IMR-90 (cell line): ENCODE data around the gene PROCA1. TPM values are rescaled to one million over a fixed set of nuclear protein-coding genes. Genes with fewer than 3 reads are reported as not detected.

Experiments
- ATAC-seq: fragments of 200-7000 bp; cut with Tn5 transposase; 2 replicates; pipeline ENCODE4 v1.9.1; 2020; ENCODE audit warnings: low read depth, mild to moderate bottlenecking, moderate library complexity
- BruUV-seq: library from RNA; stranded (reverse); fragments of 400-500 nt; replicated peaks from 2 replicates; lab custom pipeline; 2021; lab: Mats Ljungman, UMichigan
- CTCF ChIA-PET: fragments of 300-600 bp; formaldehyde crosslinking; extraction: SDS; loops from one replicate; lab custom pipeline; 2021; ENCODE audit warnings: antibody characterized with exemption; lab: Yijun Ruan, JAX
- POLR2A ChIA-PET: fragments of 300-600 bp; sonication (Branson Sonifier 250); formaldehyde crosslinking; loops from one replicate; lab custom pipeline; 2022; ENCODE audit warnings: antibody characterized with exemption; ENCODE audit not compliant: unreplicated experiment; lab: Charles Lee
- DNase-seq: peaks from one replicate; pipeline ENCODE4 v3.0.0; 2013
- H2AFZ ChIP-seq: replicated peaks from 2 replicates; pipeline ENCODE3; 2013; ENCODE audit warnings: low read length, mild to moderate bottlenecking; ENCODE audit not compliant: poor library complexity
- H2AK5ac ChIP-seq: 2 replicates; pipeline ENCODE4 v1.6.1; 2013; ENCODE audit warnings: low read depth, low read length, inconsistent platforms
- H2AK9ac ChIP-seq: replicated peaks from 2 replicates; pipeline ENCODE3; 2013; ENCODE audit warnings: mild to moderate bottlenecking, low read depth, low read length, moderate library complexity; ENCODE audit not compliant: poor library complexity
- H2BK120ac ChIP-seq: 2 replicates; pipeline ENCODE4 v1.6.1; 2013; ENCODE audit warnings: low read depth, low read length, inconsistent platforms
- H2BK15ac ChIP-seq: 3 replicates; pipeline ENCODE4 v1.6.1; 2013; ENCODE audit warnings: low read depth, low read length, inconsistent platforms
- H2BK20ac ChIP-seq: 2 replicates; pipeline ENCODE4 v1.6.1; 2013; ENCODE audit warnings: low read depth, mild to moderate bottlenecking, inconsistent platforms, low read length, moderate library complexity
- H2BK5ac ChIP-seq: 2 replicates; pipeline ENCODE4 v1.6.1; 2013; ENCODE audit warnings: mild to moderate bottlenecking, low read depth, low read length, inconsistent platforms; ENCODE audit not compliant: poor library complexity, severe bottlenecking
- H3K14ac ChIP-seq: replicated peaks from 2 replicates; pipeline ENCODE4 v1.6.1; 2013; ENCODE audit warnings: low read depth, low read length, inconsistent platforms
- H3K18ac ChIP-seq: 2 replicates; pipeline ENCODE4 v1.6.1; 2013; ENCODE audit warnings: low read depth, low read length, control low read depth
- H3K23ac ChIP-seq: 2 replicates; pipeline ENCODE4 v1.6.1; 2013; ENCODE audit warnings: low read depth, low read length, inconsistent platforms
- H3K27ac ChIP-seq: 2 replicates; pipeline ENCODE4 v1.5.1; 2013; ENCODE audit warnings: mild to moderate bottlenecking, control low read depth, low read length; ENCODE audit not compliant: insufficient read depth
- H3K27me3 ChIP-seq: 2 replicates; pipeline ENCODE4 v1.6.1; 2013; ENCODE audit warnings: low read length; ENCODE audit not compliant: control insufficient read depth, insufficient read depth
- H3K36me3 ChIP-seq: 2 replicates; pipeline ENCODE4 v1.6.1; 2013; ENCODE audit warnings: low read length, mixed read lengths; ENCODE audit not compliant: control insufficient read depth, insufficient read depth
- H3K4ac ChIP-seq: 2 replicates; pipeline ENCODE4 v1.6.1; 2013; ENCODE audit warnings: low read depth, low read length, inconsistent platforms
- H3K4me1 ChIP-seq: 2 replicates; pipeline ENCODE4 v1.6.1; 2013; ENCODE audit warnings: low read length, mixed read lengths; ENCODE audit not compliant: control insufficient read depth, insufficient read depth
- H3K4me2 ChIP-seq: 2 replicates; pipeline ENCODE4 v1.6.1; 2013; ENCODE audit warnings: low read depth, mild to moderate bottlenecking, control low read depth, low read length, moderate library complexity
- H3K4me3 ChIP-seq: 2 replicates; pipeline ENCODE4 v1.5.1; 2013; ENCODE audit warnings: low read depth, mild to moderate bottlenecking, control low read depth, low read length, moderate library complexity; ENCODE audit not compliant: insufficient read depth
- H3K56ac ChIP-seq: 2 replicates; pipeline ENCODE4 v1.6.1; 2013; ENCODE audit warnings: low read length, inconsistent platforms; ENCODE audit not compliant: insufficient read depth; ENCODE audit errors: extremely low read depth
- H3K79me1 ChIP-seq, 2 experiments: 2 replicates each; pipeline ENCODE4 v1.6.1; 2013; ENCODE audit warnings: low read length in 2 of 2, inconsistent platforms in 1 of 2, low read depth in 1 of 2
- H3K9ac ChIP-seq: 2 replicates; pipeline ENCODE4 v1.6.1; 2013; ENCODE audit warnings: low read depth, low read length, control low read depth
- H3K9me1 ChIP-seq: 2 replicates; pipeline ENCODE4 v1.6.1; 2013; ENCODE audit warnings: low read length, inconsistent platforms; ENCODE audit not compliant: insufficient read depth
- H3K9me3 ChIP-seq: 2 replicates; pipeline ENCODE4 v1.6.1; 2013; ENCODE audit warnings: low read length; ENCODE audit not compliant: control insufficient read depth, insufficient read depth
- H4K20me1 ChIP-seq: 2 replicates; pipeline ENCODE4 v1.6.1; 2013; ENCODE audit warnings: low read length, inconsistent platforms; ENCODE audit not compliant: insufficient read depth
- H4K5ac ChIP-seq: 2 replicates; pipeline ENCODE4 v1.6.1; 2013; ENCODE audit warnings: mild to moderate bottlenecking, low read depth, low read length, control low read depth
- H4K8ac ChIP-seq, 2 experiments: 2 replicates each; pipeline ENCODE4 v1.6.1; 2013; ENCODE audit warnings: low read depth in 2 of 2, low read length in 2 of 2, control low read depth in 1 of 2, inconsistent platforms in 1 of 2
- H4K91ac ChIP-seq: 2 replicates; pipeline ENCODE4 v1.6.1; 2013; ENCODE audit warnings: low read depth, low read length, inconsistent platforms; ENCODE audit not compliant: insufficient read depth
- POLR2A ChIP-seq: IDR thresholded peaks from 2 replicates; pipeline ENCODE4 v1.6.1; 2012; ENCODE audit warnings: mild to moderate bottlenecking, low read depth, low read length
- WGBS, 2 experiments: methylation state at CpG; one replicate each; pipeline versions ENCODE4 v1.1.5 to v1.1.7; 2013; ENCODE audit warnings: missing lambda C conversion rate in 2 of 2; ENCODE audit not compliant: insufficient read length in 1 of 2; ENCODE audit errors: extremely low coverage in 2 of 2; 5-methylcytosine and 5-hydroxymethylcytosine counted together
- dilution Hi-C: fragments of 300-500 bp; cut with HindIII; formaldehyde crosslinking; loops from one replicate; pipeline ENCODE4 v1.14.3; 2018; ENCODE audit warnings: low sequenced_read_pairs; ENCODE audit not compliant: unreplicated experiment
- in situ Hi-C: fragments of 300-500 bp; cut with MboI; formaldehyde crosslinking; loops from 3 replicates; pipeline ENCODE4 v1.14.3; 2019; ENCODE audit warnings: low sequenced_read_pairs, inconsistent platforms, mixed read lengths
- intact Hi-C: fragments of 100-400 bp; cut with micrococcal nuclease; formaldehyde crosslinking; loops from 2 replicates; pipeline ENCODE4 v1.10.0; 2022
- polyA plus RNA-seq, 3 experiments: library from polyadenylated mRNA; depleted of rRNA; stranded (reverse); fragments of >200 nt; gene quantifications; 2 replicates each; pipeline ENCODE4 v1.2.3, GENCODE V29; 2012; ENCODE audit warnings: low replicate concordance in 1 of 3
- total RNA-seq: library from RNA; depleted of rRNA; stranded (reverse); fragments of >200 nt; gene quantifications from 2 replicates; pipeline ENCODE4 v1.2.3, GENCODE V29; 2012

PROCA1 gene
- total and polyA plus RNA-seq, 2 of the 4 experiments (the other 2 are of a cell fraction) = 0.36 to 1.7 TPM

DNA sequence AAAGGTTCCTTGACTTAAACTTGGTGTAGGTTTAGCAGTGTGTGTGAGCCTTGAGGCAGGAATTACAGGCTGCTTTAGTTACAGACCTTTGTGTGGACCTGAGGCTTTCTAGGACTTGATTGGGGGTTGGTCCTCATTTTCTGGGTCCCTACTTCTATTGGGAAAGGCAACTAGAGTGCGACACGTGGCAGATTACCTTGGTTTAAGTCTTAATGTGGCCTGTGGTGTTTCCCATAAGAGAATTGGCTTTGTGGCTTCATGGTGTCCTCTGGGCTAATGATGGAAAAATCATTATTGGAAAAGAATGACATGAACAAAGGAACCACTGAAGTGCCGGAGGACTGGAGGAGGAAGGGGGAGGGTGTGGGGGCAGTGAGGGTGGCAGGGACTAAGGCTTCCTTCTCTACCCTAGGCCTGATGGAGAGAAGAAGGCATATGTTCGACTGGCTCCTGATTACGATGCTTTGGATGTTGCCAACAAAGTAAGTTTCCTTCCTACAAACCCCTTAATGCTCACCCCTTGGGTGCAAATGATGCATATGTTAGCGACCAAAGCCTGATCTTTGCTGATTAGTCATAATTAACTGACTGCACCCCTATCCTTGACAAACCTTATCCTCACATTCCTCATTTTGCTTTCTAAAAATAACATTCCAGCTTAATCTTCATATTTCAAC, 11.6 kb upstream of the PROCA1 start:
- Histone ChIP-seq H3K14ac (no peak overlapping the region), H3K4me3 (no peak overlapping the region), H3K79me1 (peaks cover 13 to 51% of the 10 kb centered on the region in 2 experiments; a peak in 3 of 4 replicates), H2AFZ (no peak overlapping the region), H3K23ac (no peak overlapping the region; the same call in 1 of the 2 replicates), H3K4ac (no peak overlapping the region), H2BK15ac (no peak overlapping the region), H2AK9ac (no peak overlapping the region), H4K5ac (no peak overlapping the region), H3K4me2 (no peak overlapping the region), H3K18ac (no peak overlapping the region), H3K56ac (no peak overlapping the region), H4K91ac (no peak overlapping the region), H3K9me3 (no peaks in the 10 kb centered on the region), H3K4me1 (peaks cover 20% of the 10 kb centered on the region), H4K8ac (no peak overlapping the region), H4K20me1 (peaks cover 45% of the 10 kb centered on the region), H3K27me3 (no peaks in the 10 kb centered on the region), H2BK20ac (no peak overlapping the region), H3K9me1 (0 out of 2 replicates have a peak, but pooled peaks cover 6% of the 10 kb centered on the region), H2BK120ac (no peak overlapping the region), H3K9ac (no peak overlapping the region), H2AK5ac (no peak overlapping the region), H3K27ac (no peak overlapping the region), H3K36me3 (peaks cover 36% of the 10 kb centered on the region), H2BK5ac (no peak overlapping the region)
- dilution Hi-C loops (no loop called here), in situ Hi-C loops (no loop called here), intact Hi-C loops (no loop called here)
- 100% methylated on average over 1 of the region's 6 CpGs; no CpG with 5 or more reads in 1 of the 2 experiments for WGBS, 2 experiments
- BruUV-seq = no TSS peak
- ChIA-PET POLR2A (no interaction called here), CTCF (no interaction called here)
- DNase-seq = no peak
- no peak for ATAC-seq
- no peak for TF ChIP-seq POLR2A
